Ovary (tissue), 3 donors: ENCODE results near the gene SPAG16.

Experiments
- CTCF ChIP-seq, 3 donors: fragments of 450-650 bp in 2 of 3; fragments of 200-600 bp in 1 of 3; IDR thresholded peaks; one replicate each; pipeline versions ENCODE4 v1.5.1 to v1.8.0; 2016 to 2022; ENCODE audit warnings: antibody characterized with exemption in 3 of 3, mild to moderate bottlenecking in 1 of 3
- EP300 ChIP-seq: sonication (generic); formaldehyde crosslinking; IDR thresholded peaks from one replicate; pipeline ENCODE4 v1.6.1; 2017; ENCODE audit warnings: antibody characterized with exemption
- POLR2A ChIP-seq: fragments of 450-650 bp; IDR thresholded peaks from one replicate; pipeline ENCODE4 v1.6.1; 2017; ENCODE audit warnings: antibody characterized with exemption, mild to moderate bottlenecking, moderate library complexity
- donor health status: DM: no; HTN: no; CAD: no.

- no peak for TF ChIP-seq CTCF (IDR thresholded peaks at IDR 0.05)
- TF ChIP-seq POLR2A = no peak
- no peak for TF ChIP-seq EP300
Measured at GRCh38 chr2:213627054-213627710, 342.9 kb downstream of the SPAG16 start.
